Mucosa of rectum (tissue), 2 donors: ENCODE results near the gene GRIN3B.

Experiments used
- H3K27ac ChIP-seq, 2 donors: one replicate each; pipeline ENCODE4 v1.7.0; 2013; ENCODE audit warnings: inconsistent platforms in 2 of 2, low read depth in 2 of 2, low read length in 2 of 2
- H3K27me3 ChIP-seq, 2 donors: one replicate each; pipeline ENCODE4 v1.7.0; 2013; ENCODE audit warnings: low read length in 2 of 2; ENCODE audit not compliant: control insufficient read depth in 2 of 2, insufficient read depth in 2 of 2
- H3K36me3 ChIP-seq, 2 donors: one replicate each; pipeline ENCODE4 v1.7.0; 2013; ENCODE audit warnings: low read length in 2 of 2; ENCODE audit not compliant: control insufficient read depth in 2 of 2, insufficient read depth in 2 of 2
- H3K4me1 ChIP-seq, 2 donors: one replicate each; pipeline ENCODE4 v1.7.0; 2013; ENCODE audit warnings: low read length in 2 of 2, mild to moderate bottlenecking in 1 of 2; ENCODE audit not compliant: control insufficient read depth in 2 of 2, insufficient read depth in 2 of 2
- H3K4me3 ChIP-seq, 2 donors: one replicate each; pipeline ENCODE4 v1.7.0; 2013; ENCODE audit warnings: low read length in 2 of 2
- H3K9ac ChIP-seq, 2 donors: one replicate each; pipeline ENCODE4 v1.7.0; 2013; ENCODE audit warnings: low read length in 2 of 2, low read depth in 1 of 2, mild to moderate bottlenecking in 1 of 2
- H3K9me3 ChIP-seq, 2 donors: one replicate each; pipeline ENCODE4 v1.7.0; 2013; ENCODE audit warnings: low read length in 2 of 2; ENCODE audit not compliant: control insufficient read depth in 2 of 2
- donor health status: healthy.
- donor health status: Normal muscosa, but diverticular disease.

GRIN3B gene

DNA sequence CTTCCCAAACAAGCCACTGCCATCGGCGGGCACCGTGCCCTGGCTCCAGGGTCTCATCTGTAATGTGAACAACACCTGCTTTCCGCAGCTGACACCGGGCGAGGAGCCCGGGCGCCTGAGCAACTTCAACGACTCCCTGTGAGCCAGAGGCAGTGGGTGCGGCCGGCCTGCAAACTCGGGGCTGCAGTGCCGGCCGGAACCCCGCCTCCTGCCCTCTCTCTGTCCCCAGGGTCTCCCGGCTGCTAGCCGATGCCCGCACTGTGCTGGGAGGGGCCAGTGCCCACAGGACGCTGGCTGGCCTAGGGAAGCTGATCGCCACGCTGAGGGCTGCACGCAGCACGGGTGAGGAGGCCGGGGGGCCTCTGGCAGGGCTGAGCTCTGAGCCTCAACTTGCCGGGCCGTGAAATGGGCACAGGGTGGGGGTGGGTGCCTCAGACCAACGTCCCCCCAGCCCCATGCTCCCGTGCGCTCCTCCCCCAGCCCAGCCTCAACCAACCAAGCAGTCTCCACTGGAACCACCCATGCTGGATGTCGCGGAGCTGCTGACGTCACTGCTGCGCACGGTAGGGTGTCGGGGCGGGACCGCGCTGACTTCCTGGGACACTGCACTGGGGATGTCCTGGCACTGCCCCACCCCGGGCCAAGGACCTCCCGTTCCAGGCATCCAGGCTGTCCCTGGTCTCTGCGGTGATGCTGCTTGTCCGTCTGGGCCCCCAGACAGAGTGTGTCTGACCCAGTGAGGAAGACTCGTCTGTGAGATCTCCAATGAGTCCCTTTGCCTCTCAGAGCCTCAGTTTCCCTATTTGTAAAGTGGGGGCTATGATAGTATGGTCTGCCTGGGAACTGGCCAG, 41.8 kb downstream of the GRIN3B start:
- Histone ChIP-seq H3K36me3 (no peaks in the 10 kb centered on the region), H3K9ac (peak overlapping the region; percentile 63 to 77), H3K9me3 (no peaks in the 10 kb centered on the region), H3K4me1 (peaks cover 34 to 46% of the 10 kb centered on the region in 2 donors), H3K27me3 (no peaks in the 10 kb centered on the region), H3K27ac (peak overlapping the region; percentile 83), H3K4me3 (peak overlapping the region; percentile 65 to 81)

DNA sequence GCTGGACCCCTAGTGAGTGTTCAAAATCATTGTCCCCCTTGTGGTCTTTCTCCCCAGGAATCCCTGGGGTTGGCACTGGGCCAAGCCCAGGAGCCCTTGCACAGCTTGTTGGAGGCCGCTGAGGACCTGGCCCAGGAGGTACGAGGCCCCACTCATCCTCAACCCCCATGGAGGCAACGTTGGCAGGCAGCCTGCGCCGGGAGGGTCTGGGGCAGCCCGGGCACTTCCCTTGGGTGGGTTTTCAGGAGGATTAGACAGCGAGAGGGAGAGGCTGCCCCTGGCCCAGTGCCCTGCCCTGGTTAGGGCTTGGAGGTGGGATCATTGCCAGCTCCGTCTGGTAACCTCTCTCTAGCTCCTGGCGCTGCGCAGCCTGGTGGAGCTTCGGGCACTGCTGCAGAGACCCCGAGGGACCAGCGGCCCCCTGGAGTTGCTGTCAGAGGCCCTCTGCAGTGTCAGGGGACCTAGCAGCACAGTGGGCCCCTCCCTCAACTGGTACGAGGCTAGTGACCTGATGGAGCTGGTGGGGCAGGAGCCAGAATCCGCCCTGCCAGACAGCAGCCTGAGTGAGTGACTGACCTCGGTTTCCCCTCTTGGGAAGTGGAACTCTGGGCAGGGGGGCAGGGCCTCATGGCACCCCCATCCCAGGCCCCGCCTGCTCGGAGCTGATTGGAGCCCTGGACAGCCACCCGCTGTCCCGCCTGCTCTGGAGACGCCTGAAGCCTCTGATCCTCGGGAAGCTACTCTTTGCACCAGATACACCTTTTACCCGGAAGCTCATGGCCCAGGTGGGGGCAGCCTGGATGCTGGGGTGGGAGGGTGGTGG, 42.7 kb downstream of the GRIN3B start:
- H3K27me3 ChIP-seq, result no peaks in the 10 kb centered on the region
- H3K9me3 ChIP-seq, result no peaks in the 10 kb centered on the region
- H3K4me1 ChIP-seq, result peaks cover 34 to 41% of the 10 kb centered on the region in 2 donors
- peak overlapping the region; percentile 83 for H3K27ac ChIP-seq
- peak overlapping the region; percentile 65 to 81 for H3K4me3 ChIP-seq
- H3K36me3 ChIP-seq, result no peaks in the 10 kb centered on the region
- peak overlapping the region; percentile 63 to 77 for H3K9ac ChIP-seq

- Histone ChIP-seq H3K9ac (no peak overlapping the region), H3K4me3 (no peak overlapping the region), H3K9me3 (no peaks in the 10 kb centered on the region), H3K27me3 (no peaks in the 10 kb centered on the region), H3K4me1 (peaks cover 28 to 29% of the 10 kb centered on the region in 2 donors), H3K36me3 (no peaks in the 10 kb centered on the region), H3K27ac (no peak overlapping the region)
Measured at GRCh38 chr19:1045247-1045603, 45.0 kb downstream of the GRIN3B start.

DNA sequence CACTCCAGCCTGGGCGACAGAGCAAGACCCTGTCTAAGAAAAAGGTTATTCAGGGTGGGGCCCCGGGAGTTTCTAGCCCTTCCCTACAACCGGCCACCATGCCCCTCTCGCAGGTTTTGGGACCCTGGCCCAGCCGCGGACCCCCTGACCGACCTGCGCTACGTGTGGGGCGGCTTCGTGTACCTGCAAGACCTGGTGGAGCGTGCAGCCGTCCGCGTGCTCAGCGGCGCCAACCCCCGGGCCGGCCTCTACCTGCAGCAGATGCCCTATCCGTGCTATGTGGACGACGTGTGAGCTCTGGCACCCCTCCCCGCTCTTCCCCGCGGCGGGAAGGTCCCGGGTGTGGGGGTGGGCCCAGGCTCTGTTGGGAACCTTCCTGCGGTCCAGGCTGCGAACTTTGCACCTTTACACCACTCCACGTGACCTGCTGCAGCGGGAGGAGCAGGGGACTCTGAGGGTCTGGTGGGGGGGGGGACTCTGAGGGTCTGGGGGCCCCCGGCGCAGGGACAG, 46.0 kb downstream of the GRIN3B start:
- Histone ChIP-seq H3K9me3 (no peaks in the 10 kb centered on the region), H3K36me3 (no peaks in the 10 kb centered on the region), H3K27me3 (no peaks in the 10 kb centered on the region), H3K27ac (no peak overlapping the region), H3K4me1 (peaks cover 19 to 20% of the 10 kb centered on the region in 2 donors), H3K4me3 (no peak overlapping the region), H3K9ac (no peak overlapping the region)

DNA sequence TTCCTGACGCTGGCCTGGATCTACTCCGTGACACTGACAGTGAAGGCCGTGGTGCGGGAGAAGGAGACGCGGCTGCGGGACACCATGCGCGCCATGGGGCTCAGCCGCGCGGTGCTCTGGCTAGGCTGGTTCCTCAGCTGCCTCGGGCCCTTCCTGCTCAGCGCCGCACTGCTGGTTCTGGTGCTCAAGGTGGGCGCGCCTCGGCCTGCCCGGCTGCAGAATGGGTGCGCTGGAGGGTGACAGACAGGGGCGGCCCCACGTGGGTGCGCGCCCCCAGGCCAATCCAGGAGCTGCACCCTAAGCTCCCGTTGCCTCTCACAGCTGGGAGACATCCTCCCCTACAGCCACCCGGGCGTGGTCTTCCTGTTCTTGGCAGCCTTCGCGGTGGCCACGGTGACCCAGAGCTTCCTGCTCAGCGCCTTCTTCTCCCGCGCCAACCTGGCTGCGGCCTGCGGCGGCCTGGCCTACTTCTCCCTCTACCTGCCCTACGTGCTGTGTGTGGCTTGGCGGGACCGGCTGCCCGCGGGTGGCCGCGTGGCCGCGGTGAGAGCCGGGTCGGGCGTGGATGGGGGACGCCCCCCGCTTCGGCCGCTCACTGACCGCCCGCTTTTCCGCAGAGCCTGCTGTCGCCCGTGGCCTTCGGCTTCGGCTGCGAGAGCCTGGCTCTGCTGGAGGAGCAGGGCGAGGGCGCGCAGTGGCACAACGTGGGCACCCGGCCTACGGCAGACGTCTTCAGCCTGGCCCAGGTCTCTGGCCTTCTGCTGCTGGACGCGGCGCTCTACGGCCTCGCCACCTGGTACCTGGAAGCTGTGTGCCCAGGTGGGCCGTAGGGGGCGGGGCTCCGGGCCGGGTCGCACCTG, 46.8 kb downstream of the GRIN3B start:
- Histone ChIP-seq H3K27me3 (no peaks in the 10 kb centered on the region), H3K9me3 (no peaks in the 10 kb centered on the region), H3K4me3 (no peak overlapping the region), H3K36me3 (no peaks in the 10 kb centered on the region), H3K27ac (peak overlapping the region; percentile 55 to 74), H3K4me1 (peaks cover 10 to 11% of the 10 kb centered on the region in 2 donors), H3K9ac (no peak overlapping the region)

DNA sequence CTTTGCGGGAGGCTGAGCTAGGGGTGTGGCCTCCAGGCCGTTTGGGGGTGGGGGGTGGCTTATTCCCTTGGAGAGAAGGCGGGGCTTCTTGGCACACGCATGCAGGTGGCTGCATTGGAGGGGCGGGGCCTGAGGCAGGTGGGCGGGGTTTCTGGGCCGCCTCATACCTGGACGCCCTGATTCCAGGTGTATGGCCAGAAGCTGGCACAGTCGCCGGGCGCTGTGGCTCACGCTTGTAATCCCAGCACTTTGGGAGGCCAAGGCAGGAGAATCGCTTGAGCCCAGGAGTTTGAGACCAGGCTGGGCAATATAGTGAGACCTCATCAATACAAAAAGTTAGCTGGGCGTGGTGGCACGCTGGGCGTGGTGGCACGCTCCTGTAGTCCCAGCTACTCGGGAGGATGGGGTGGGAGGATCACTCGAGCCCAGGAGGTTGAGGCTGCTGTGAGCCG, 47.5 kb downstream of the GRIN3B start:
- H3K27ac ChIP-seq, result peak overlapping the region; percentile 55 to 74

DNA sequence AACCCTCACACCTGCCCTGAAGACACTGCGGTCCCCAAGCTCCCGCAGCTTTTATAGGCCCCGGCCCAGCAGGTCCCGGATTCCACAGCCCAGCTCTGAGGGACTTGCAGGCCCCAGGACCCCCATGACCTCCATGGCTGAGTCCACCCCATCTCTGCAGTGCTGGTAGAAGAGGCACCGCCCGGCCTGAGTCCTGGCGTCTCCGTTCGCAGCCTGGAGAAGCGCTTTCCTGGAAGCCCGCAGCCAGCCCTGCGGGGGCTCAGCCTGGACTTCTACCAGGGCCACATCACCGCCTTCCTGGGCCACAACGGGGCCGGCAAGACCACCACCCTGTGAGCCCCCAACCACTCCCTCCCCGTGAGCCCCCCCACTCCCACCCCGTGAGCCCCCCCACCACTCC, 48.9 kb downstream of the GRIN3B start:
- Histone ChIP-seq H3K27me3 (no peaks in the 10 kb centered on the region), H3K4me1 (peaks cover 0 to 2% of the 10 kb centered on the region in 2 donors), H3K4me3 (no peak overlapping the region), H3K9ac (no peak overlapping the region), H3K36me3 (no peaks in the 10 kb centered on the region), H3K9me3 (no peaks in the 10 kb centered on the region), H3K27ac (no peak overlapping the region)

More for the DNA sequence above, 47.5 kb downstream of the GRIN3B start:
- no peaks in the 10 kb centered on the region for H3K36me3 ChIP-seq
- no peak overlapping the region for H3K9ac ChIP-seq
- H3K27me3 ChIP-seq, result no peaks in the 10 kb centered on the region
- H3K9me3 ChIP-seq, result no peaks in the 10 kb centered on the region
- peaks cover 5 to 6% of the 10 kb centered on the region in 2 donors for H3K4me1 ChIP-seq
- no peak overlapping the region for H3K4me3 ChIP-seq

DNA sequence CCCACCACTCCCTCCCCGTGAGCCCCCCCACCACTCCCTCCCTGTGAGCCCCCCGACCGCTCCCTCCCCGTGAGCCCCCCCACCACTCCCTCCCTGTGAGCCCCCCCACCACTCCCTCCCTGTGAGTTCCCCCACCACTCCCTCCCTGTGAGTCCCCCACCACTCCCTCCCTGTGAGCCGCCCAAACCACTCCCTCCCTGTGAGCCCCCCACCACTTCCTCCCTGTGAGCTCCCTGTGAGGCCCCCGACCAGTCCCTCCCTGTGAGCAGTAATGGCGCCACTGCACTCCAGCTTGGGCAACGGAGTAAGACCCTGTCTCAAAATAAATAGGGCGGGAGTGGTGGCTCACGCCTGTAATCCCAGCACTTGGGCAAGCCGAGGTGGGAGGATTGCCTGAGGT, 49.6 kb downstream of the GRIN3B start:
- H3K27ac ChIP-seq, result no peak overlapping the region
- no peak overlapping the region for H3K4me3 ChIP-seq
- H3K36me3 ChIP-seq, result no peaks in the 10 kb centered on the region
- H3K27me3 ChIP-seq, result no peaks in the 10 kb centered on the region
- no peak overlapping the region for H3K9ac ChIP-seq
- H3K4me1 ChIP-seq, result peaks cover 0 to 2% of the 10 kb centered on the region in 2 donors
- no peaks in the 10 kb centered on the region for H3K9me3 ChIP-seq

DNA sequence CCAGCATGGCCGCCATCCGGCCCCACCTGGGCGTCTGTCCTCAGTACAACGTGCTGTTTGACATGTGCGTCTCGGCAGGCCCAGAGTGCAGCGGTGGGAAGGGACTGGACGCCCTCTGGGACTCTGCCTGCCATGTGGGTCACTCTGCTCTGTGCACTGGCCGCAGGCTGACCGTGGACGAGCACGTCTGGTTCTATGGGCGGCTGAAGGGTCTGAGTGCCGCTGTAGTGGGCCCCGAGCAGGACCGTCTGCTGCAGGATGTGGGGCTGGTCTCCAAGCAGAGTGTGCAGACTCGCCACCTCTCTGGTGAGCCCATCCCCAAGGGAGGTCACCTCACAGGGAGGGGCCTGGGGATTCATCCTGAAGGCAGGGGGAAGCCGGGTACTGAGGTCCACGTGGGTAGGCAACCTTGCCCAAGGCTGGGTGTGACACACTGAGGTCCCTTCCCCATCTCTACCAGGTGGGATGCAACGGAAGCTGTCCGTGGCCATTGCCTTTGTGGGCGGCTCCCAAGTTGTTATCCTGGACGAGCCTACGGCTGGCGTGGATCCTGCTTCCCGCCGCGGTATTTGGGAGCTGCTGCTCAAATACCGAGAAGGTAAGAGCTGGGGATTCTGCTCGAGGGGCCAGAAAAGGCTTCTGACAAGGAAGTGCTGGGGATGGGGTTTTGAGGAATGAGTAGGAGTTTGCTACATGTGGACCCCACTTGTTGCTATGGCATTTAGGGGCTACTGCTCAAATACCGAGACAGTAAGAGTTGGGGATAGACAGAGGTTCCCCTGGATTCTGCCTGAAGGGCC, 51.0 kb downstream of the GRIN3B start:
- no peak overlapping the region for H3K4me3 ChIP-seq
- peaks cover 0 to under 1% of the 10 kb centered on the region in 2 donors for H3K36me3 ChIP-seq
- H3K9ac ChIP-seq, result no peak overlapping the region
- no peak overlapping the region for H3K27ac ChIP-seq
- peaks cover 0 to 2% of the 10 kb centered on the region in 2 donors for H3K4me1 ChIP-seq
- H3K9me3 ChIP-seq, result no peaks in the 10 kb centered on the region
- H3K27me3 ChIP-seq, result no peaks in the 10 kb centered on the region
